GM12875 (cell line): ENCODE measurements around the gene PARP1.

Source experiments
- H3K4me3 ChIP-seq: one replicate; pipeline ENCODE4 v1.5.1; 2011; ENCODE audit warnings: low read depth, low read length, control low read depth
- CTCF ChIP-seq: IDR thresholded peaks from 2 replicates; pipeline ENCODE4 v1.5.1; 2011; ENCODE audit warnings: low read depth, mild to moderate bottlenecking, control low read depth, inconsistent platforms, low read length, moderate library complexity, borderline replicate concordance; ENCODE audit not compliant: insufficient read depth

Gene PARP1

GRCh38 chr1:226401355-226402303, 6.3 kb downstream of the PARP1 start:
- H3K4me3 ChIP-seq: no peak overlapping the region

GRCh38 chr1:226400519-226401354, 7.2 kb downstream of the PARP1 start:
- no peak for TF ChIP-seq CTCF
- no peak overlapping the region for H3K4me3 ChIP-seq

More at GRCh38 chr1:226401355-226402303, 6.3 kb downstream of the PARP1 start:
- no peak for TF ChIP-seq CTCF

- no peak overlapping the region for H3K4me3 ChIP-seq
- no peak for TF ChIP-seq CTCF
Observed at GRCh38 chr1:226397955-226398636, 9.8 kb downstream of the PARP1 start.

GRCh38 chr1:226397011-226397926, 10.6 kb downstream of the PARP1 start:
- TF ChIP-seq CTCF: no peak

GRCh38 chr1:226395753-226396152, 12.1 kb downstream of the PARP1 start:
- no peak overlapping the region for H3K4me3 ChIP-seq
- no peak for TF ChIP-seq CTCF

More at GRCh38 chr1:226397011-226397926, 10.6 kb downstream of the PARP1 start:
- no peak overlapping the region for H3K4me3 ChIP-seq

GRCh38 chr1:226394462-226394861, 13.4 kb downstream of the PARP1 start:
- TF ChIP-seq CTCF: no peak
- no peak overlapping the region for H3K4me3 ChIP-seq
